CD4-positive, alpha-beta T cell treated with Interleukin-6 for 4 hours (primary cell): Measurements from ENCODE around the gene MPZL2.

ENCODE experiments used
- DNase-seq: peaks from one replicate; pipeline ENCODE4 v3.0.0-alpha.2; 2020; ENCODE audit warnings: mixed read lengths

Gene MPZL2

GRCh38 chr11:118240999-118241763, 22.9 kb downstream of the MPZL2 start:
- DNase-seq: peak; percentile 70

- peak; percentile 26 for DNase-seq
Observed at GRCh38 chr11:118239509-118240205, 24.4 kb downstream of the MPZL2 start.

- DNase-seq: no peak
Observed at GRCh38 chr11:118238929-118239328, 25.2 kb downstream of the MPZL2 start.

GRCh38 chr11:118238421-118238820, 25.7 kb downstream of the MPZL2 start:
- DNase-seq: no peak

GRCh38 chr11:118236170-118236569, 27.9 kb downstream of the MPZL2 start:
- no peak for DNase-seq

DNA sequence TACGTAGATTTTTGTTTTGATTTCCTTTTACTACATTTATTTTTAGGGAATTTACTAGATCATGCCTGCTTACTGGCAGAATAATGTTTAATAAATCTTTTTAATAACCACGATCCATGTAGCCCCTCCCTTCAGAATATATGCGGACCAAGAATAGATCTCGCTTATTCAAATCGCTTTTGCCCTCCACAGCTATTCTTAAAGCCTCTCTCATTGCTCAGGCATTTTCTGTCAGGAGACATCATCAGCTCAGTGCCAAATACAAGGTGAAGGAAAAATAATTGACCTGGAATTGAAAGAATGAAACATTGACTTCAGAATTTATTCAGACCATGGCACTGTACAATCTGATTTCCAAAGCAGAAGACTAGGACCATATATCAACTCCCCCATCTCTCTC, 29.3 kb downstream of the MPZL2 start:
- no peak for DNase-seq

- DNase-seq: no peak
Observed at GRCh38 chr11:118233850-118234249, 30.2 kb downstream of the MPZL2 start.

DNA sequence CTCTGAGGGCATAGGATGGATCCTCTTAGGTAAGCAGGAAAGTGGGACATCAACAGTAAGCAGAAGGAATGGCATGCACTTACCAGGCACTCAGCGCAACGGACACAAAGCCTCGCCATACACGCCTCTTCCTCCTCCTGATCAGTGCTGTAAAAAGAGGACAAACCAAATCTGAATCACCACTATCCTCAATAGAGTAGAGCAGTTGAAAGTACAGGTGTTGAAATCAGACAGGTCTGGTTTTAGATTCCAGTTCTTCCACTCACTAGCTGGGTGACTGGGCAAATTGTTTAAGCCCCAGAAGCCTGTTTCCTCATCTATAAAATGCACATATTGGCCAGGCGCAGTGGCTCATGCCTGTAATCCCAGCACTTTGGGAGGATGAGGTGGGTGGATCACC, 30.7 kb downstream of the MPZL2 start:
- no peak for DNase-seq

- DNase-seq: peak; percentile 59
Observed at GRCh38 chr11:118232659-118233058, 31.4 kb downstream of the MPZL2 start.

GRCh38 chr11:118231461-118231860, 32.6 kb downstream of the MPZL2 start:
- no peak for DNase-seq

DNA sequence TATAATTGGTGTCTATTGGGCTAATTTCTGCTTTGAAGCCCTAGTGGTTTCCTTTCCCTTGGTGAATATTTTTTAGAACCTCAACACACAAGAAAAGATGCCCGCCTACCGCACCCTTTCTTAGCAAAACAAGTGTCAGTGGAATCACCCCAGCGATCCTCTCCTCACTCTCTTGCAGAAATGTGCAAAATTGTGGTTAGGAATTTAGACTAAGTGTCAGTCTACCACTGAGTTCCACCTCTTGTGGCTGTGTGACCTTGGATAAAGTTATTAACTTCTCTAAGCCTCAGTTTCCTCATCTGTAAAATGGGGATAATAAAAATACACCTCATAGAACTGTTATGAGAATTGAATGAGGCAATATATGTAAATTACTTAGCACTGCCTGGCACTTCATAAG, 34.0 kb downstream of the MPZL2 start:
- DNase-seq: peak; percentile 72

- DNase-seq: no peak
Observed at GRCh38 chr11:118229274-118229847, 34.7 kb downstream of the MPZL2 start.

GRCh38 chr11:118227865-118228785, 36.0 kb downstream of the MPZL2 start:
- DNase-seq: peak; percentile 42

- peak; percentile 40 for DNase-seq
Observed at GRCh38 chr11:118226781-118227180, 37.3 kb downstream of the MPZL2 start.

GRCh38 chr11:118226296-118226695, 37.8 kb downstream of the MPZL2 start:
- no peak for DNase-seq

DNA sequence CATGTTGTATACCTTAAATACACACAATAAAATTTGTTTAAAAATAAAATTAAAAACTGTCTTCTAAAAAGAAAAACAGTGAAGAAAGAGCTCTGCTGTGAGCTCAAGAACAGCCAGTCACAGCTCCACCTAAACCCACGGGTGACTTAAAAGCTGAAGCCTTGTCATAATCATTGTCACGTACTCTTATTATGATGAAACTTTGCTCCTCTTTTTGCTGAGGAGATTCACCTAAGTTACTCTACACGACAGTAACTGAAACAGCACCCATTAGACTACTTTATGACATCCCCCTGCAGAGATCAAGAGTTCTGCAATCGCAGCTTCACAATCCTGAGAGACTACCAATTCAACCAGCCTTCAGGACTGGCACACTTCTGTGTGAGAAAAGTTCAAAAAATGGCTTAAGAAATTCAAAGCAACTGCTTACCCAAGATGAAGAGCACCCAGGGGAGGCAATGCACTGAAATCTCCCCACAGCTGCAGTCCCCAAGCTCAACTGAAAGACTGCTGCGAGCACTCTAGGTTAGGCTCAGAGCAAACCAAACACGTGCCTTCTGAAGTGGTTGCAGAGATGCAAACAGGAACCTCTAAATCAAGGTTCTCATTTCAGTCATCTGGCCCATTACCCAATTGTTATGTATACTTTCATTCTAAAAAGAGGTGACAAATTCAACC, 39.4 kb downstream of the MPZL2 start, which contains the start of gene JAML:
Gene JAML (minus strand): TSS at position 501 of the 678 bp plus-strand sequence. CDS start 10,145 bp downstream, outside the sequence.
- peak; percentile 79 for DNase-seq

GRCh38 chr11:118223992-118224391, 40.1 kb downstream of the MPZL2 start:
- peak; percentile 43 for DNase-seq

DNA sequence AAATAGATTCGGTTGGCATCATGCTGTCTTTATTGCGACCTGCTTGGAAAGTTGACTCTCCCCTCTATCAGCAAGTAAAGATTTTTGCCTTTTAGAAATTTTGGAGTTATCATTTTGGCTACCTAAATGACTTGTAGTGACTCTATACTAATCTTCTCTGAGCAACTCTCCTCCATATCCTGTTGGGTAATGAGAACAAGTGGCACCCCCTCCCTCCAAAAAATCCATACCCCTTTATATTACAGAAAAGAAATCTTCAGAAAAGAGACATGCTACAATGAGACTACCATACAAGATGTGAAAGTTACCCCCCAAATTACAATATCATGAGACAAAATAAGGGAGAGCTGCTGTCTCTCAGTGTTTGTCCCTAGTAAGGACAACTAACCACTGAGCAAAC, 40.5 kb downstream of the MPZL2 start:
- peak; percentile 28 for DNase-seq

DNA sequence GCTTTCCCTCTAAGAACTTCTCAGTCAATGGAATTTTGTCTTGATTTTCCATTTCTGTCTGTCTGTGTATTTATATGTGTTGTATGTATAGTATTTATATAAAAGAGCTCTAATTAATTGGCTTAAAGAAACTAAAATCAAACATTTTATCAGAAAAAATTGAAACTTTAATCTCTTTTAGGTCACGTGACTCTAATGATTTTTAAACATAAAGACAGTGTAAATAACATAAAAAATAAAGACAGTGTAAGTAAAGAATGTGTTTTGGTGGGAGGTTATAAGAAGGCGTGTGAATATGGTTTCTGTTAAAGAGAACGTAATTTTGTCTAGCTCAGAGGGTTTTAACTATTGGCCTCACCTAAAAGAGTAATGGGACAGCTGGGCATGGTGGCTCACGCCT, 41.7 kb downstream of the MPZL2 start:
- no peak for DNase-seq

GRCh38 chr11:118221419-118221818, 42.7 kb downstream of the MPZL2 start:
- no peak for DNase-seq

DNA sequence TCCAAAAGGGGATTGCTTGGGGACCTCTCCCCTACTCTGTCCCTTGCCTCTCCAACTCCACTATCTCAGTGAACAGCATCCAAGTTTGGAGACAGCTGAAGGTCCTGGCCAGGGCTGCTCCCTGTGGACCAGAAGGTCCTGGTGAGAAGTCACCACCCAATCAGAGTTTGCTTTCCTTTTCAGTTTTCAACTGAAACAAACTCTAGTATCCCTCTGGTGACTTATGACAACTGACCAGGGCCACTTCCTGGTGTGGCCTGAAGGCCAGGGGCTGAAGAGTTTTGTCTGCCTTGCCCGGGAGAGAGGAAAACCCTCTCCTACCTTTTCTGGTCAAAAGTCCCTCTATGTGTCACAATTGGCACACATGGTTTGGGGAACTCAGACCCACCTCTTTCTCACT, 44.4 kb downstream of the MPZL2 start:
- no peak for DNase-seq

DNA sequence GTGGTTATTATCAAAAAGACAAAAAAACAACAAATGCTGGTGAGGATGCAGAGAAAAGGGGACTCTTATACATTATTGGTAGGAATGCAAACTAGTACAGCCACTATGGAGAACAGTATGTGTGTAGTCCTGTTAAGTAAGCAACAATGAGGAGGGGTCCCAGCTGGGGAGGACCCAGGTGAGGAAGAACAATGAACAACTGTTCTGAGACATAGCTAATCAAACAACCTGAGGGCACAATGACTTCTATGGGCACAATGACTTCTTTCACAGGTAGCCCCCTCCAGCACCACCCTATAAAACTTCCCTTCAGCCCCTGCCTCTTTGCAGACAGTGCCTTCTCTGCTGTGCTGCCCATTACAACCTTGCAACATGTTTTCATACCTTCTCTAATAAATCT, 44.9 kb downstream of the MPZL2 start:
- no peak for DNase-seq
